ENCODE measurements around the gene RAD51D.
A peak's percentile ranks its signal among the peaks of the same experiment; 100 is the strongest.

The RAD51D gene

DNA sequence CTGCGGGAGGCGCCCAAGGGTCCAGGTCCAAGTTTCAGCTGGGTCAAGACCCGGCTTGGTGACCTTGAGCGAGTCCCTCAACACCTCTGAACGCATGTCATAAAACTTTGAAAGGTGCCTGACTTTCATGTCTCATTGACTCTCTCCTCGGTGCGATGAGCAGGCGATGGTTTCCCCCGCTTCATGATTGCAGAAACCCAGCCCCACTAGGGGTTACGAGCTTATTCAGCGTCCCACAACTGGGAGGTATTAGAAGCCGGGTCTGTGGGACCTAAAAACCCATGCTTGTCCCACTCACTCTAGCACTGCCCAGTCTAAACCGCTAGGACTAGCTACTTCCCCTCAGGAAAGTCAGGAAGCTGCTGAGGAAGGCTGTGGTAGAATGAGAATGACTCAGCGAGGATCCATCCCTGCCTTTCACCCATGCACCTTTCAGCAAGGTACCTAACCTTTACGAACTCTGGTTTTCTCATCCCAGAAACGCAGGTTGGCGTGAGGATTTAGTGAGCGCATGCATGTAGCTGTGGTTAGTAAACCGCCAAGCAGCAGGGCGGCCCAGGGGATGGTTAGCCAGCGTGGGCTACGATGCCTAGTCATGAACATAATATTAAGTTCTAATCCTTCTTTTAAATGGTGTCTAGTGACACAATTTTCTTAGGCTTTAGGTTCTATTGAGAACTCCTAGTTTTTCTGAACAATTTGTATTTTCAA, 29.9 kb downstream of the RAD51D start:
- no peak for DNase-seq

DNA sequence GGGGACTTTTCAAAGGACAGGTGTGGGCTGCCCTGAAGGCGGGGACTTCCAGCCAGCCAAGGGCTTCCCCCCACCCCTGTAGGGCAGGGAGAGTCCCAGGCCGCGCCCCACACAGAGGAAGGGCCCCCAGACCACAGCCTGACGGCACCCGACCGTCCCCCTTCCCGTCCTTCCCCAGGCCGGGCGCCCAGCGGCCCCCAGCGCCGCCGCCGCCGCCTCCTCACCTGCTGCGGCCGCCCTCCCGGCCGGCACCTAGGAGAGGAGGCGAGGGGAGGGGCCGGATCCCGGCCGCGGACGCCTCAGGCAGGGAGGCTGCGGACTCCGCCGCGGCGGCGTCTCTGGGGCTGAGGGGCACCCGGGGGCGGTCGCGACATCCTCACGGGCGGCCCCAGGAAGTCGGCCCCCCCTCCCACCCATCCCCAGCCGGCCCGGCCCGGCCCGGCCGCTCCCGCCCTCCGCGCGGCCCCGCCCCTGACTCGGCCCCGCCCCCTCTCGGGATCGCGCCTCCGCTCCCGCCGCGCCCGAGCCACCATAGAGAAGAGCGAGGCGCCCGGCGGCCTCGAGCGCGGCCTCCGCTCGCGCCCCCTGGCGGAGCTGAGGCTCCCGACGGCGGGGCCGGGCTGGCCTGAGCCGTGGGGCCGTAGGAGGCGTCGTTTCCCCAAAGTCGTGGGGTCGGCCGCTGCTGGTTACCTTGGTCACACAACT, 30.6 kb downstream of the RAD51D start:
- peak; percentile 42 to 69 for DNase-seq

DNA sequence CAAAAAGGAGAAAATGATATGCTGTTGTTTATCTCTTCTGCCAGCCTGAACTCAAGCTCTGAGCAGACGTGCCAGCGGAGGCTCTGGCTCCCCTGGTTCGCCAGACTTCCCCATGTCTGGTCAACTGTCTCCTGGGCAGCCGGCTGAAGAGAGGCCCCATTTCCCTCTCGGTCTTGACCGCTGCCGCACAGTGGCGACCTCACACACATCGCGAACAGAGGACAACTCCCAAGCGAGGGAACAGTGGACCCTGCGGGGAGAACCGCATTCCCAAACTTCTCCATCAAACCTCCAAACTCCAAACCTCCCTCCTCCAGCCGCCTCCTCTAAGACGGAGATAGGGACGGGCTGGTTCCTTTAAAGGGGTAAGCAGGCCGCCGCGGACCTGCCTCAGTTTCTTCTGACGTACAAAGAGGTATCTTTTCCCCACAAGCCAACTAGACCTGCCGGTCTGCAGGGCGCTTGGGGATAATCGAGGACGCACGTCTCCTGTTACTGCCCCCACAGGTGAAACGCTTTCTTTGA, 31.2 kb downstream of the RAD51D start:
- peak in 1 of 2 experiments; percentile 54 for DNase-seq

DNA sequence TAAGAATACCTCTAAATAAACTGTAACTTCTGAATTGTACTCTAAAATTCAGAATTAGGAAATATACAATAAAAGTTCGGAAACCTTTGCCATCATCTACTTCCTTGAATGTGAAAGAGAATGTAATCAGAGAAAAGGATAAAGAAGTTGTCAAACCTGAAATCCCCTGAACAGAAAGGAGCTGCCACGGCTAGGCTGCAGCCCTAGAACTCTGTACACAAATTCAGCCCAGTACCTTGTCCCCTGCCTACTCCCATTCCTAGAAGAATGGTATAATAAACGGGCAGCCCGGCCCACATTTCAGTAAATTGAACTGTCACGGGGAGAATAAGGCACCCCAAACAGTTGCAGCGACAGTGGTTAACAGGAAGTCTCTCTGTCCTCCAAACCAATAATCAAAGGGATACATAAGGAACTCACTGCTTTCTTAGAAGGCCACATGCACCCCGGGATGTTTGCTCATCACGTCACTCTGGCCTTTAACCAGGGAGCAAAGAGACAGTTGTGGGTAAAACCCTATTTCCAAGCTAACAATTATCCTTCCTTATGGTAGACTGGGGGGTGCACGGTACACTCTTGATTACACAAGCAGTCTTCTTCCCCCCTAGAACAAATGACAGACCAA, 31.8 kb downstream of the RAD51D start:
- peak in 1 of 2 experiments; percentile 54 for DNase-seq

DNA sequence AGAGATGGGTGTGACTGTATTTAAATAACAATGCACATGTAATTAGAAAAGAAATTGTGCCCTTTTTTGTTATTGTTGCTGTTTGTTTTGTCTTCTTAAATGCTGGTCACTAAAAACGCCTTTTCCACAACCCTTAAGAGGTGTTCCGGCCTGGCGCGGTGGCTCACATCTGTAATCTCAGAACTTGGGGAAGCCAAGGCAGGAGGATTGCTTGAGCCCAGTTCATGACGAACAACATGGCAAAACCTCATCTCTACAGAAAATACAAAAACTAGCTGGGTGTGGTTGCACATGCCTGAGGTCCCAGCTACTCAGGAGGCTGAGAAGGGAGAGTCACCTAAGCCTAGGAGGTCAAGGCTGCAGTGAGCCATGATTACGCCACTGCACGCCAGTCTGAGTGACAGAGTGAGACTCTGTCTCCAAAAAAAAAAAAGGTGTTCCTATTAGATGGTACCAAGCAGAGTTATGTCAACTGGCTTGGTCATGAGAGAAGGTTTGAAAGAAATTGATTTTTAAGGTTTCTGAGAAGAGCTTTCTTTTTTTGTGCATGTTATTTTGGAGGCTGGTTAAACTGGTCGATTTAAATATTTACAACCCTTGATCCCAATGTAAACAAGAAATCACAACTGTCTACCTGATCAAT, 32.6 kb downstream of the RAD51D start:
- DNase-seq = peak in 1 of 2 experiments; percentile 13

DNA sequence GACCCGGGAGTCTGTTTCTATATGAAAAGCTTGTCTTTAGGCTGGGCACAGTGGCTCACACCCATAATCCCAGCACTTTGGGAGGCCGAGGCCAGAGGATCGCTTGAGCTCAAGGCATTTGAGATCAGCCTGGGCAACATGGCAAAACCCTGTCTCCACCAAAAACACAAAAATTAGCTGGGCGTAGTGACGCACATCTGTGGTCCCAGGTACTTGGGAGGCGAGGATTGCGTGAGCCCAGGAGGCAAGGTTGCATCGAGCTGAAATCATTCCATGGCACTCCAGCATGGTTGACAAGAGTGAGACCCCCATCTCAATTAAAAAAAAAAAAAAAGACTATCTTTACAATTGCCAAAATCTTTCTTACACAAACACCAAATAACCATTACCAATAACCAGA, 33.5 kb downstream of the RAD51D start:
- DNase-seq = no peak

DNA sequence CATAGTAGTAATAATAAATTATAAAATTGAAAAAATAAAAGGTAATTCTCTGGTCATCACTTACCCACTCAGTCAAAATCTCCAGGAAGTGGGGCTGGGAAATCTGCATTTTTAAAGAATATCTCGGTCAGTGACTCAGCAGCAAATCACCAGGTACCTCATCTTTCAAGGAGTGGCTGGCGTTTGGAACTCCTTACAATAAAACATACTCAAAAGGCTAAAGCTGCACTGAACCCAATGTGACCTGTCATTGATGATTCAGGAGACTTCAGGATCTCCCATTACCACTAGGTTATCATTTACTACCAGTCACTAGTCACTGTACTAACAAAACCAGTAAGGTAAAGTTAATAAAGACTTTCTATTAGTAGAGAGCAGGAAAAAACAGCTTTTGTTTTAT, 34.7 kb downstream of the RAD51D start:
- DNase-seq = peak; percentile 56 to 81

DNA sequence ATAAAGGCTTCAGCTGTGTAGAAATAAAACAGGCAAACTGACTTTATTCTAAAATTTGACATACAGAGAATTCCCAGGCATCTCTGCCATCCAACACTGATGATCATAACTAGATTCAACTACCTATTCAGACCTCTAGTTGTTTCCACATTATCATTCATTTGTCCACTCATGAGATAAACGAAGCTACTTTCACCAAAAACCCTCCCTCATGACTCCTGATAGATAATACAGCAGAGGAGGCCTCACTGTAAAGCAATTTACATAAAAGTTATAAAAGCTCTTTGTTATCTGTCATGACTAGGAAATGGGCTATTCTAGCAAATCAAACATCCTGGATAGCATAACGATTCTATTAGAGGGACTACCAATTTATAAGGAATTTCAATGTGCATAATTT, 36.6 kb downstream of the RAD51D start:
- DNase-seq = no peak

DNA sequence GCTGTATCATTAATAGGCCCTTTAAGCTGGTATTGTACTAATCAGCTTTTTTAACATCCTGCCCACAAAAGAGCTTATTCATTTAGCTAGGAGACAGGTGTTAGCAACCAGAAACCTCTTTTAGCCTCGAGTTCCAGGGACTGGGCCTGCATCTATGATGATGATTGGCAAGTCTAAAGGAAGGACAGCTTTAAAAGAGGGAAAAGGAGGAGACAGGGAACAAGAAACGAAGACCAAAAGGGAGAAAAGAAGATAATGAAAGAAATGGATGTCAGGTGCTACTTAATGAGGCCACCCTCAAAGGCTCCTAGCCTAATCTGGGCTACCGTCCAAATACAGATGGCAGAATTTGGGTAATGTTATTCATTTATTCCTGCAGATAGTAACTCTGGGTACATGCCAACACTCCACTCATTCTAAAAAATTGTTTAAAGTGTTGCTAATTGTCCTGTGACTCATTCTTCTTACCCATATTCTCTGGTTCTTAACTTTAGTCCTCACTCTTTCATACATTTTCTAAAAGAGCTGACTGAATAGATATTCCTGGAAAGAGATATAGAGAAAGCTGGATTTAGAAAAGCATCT, 37.5 kb downstream of the RAD51D start:
- peak; percentile 30 to 77 for DNase-seq

DNA sequence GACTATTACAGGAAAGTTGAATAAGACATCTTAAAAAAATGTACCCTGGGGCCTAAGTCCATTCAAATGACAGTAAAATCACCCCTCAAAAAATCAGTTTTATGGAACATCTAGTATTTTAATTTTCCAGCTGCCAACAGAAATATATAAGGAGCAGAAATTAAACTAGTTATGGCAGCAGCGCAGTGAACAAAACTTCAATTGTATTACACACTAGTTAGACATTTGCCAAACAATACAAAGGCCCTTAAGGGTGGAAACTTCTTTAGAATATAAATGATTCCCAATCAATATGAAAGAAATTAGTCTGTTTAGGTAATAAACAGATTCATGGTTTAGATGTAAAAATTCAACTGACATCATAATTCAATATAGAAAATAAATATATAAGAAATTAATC, 38.0 kb downstream of the RAD51D start:
- no peak for DNase-seq

DNA sequence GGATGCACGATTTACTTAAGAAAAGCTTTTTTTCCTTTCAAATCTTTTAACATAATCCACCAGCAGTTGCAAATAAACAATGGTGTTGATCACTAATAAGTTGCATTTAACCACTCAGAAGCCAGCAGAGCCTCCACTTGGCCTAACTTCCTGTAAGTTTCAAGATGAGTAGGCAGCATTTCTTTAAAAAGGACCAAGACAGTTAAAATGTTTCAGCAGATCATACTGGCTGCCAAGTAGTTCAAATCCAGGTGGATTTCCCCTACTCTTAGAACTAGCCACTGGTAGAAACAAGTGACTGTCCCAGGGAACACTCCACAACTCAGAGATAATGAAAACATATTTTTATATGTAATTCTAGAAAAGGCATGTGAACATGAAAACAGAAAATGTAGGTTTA, 39.1 kb downstream of the RAD51D start:
- no peak for DNase-seq

DNA sequence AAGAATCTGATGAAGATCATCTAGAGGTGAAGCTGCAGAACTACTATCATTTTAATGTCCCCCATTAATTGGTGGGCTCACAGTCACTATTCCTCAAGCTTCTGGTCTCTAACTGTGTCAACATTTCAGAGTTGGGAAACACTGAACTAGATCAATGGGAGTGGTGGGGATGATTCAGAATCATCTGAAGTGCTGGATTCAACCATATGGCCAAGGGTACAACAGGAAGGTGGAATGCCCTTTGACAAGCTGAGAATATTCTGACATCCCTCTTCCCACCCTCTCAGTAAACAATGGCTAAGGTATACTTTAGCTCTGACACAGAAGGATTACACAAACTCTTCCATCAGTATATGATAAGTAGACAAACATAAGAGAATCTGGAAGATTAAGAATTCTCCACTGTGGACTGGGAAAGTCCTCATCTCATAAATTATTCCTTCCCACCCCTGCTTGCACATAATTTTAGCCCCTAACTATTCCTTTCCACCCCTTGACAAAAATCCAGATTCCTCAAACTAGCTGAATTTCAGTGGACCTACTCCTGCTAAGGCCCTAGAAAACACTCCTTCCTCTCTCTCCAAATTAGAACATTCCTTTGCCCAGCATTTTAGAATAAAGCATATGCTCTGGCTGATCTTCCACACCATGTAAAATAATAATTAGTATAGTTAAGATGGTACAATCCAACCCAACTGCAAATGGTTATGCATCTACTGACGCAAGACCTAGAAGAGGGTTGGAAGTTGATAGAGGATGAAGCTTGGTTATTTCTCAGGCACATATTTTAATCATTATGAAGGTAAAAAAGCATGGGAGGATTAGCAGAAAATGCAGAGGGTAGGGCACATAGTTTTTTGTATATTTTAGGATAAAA, 39.9 kb downstream of the RAD51D start:
- no peak for DNase-seq

DNA sequence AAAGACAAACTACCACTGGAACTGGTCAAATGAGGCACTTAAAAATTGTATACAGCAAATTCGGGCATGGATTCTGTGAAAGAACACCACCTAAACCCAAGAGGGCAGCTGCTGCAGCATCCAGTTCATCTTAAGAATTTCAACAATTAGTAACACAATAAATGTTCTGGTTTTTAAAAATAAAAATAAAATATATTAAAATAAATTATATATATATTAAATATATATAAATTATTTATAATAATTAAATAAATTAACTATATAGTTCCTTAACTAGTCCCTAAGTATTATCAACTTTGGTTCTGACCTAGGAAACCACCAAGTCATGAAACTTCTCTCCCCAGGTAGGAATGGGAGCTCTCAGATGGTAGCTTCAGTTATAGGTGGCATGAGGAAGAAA, 42.8 kb downstream of the RAD51D start:
- no peak for DNase-seq

DNA sequence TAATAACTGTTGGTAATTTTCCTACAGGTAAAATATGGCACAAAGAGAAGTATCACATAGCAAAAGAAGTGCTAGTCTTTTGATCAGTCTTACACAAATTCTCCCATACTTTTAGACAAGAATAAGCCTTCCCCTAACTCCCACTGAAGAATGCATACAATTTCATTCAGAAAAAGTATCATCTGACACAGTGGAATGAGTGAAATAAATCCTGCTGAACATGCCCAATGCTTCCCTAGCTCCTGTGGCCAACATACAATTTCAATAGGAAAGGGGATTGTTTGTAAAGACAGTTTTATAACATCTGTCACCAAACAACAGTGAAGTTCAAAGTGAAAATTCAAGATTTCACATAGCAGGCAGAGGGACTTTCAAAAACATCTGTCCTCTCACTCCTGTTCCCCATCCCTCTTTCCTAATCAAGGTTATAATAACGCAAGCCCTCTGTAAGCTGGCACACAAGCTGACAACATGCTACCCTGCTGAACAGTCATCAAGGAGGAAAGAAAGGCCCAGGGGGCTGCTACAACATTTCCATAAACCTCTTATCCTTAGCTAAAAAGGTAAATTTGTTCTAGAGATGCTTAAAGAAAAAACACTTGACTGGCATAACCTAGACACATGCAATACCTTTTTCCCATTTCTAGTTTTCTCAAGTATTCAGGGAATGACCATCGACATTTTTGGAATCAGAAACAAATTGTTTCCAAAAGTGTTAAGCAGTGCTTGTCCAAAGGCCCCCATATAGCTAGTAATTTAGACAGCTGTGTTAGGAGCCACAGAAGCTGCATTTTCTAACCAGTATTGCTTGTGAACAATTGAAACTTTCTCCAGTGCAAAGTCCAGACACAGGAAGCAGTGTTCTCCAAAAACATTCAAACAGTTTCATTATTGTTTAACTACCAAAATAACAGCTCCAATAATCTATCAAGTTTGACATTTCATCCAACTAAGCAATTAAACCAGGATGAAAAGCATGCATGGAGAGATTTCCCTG, 44.7 kb downstream of the RAD51D start:
- DNase-seq = no peak

DNA sequence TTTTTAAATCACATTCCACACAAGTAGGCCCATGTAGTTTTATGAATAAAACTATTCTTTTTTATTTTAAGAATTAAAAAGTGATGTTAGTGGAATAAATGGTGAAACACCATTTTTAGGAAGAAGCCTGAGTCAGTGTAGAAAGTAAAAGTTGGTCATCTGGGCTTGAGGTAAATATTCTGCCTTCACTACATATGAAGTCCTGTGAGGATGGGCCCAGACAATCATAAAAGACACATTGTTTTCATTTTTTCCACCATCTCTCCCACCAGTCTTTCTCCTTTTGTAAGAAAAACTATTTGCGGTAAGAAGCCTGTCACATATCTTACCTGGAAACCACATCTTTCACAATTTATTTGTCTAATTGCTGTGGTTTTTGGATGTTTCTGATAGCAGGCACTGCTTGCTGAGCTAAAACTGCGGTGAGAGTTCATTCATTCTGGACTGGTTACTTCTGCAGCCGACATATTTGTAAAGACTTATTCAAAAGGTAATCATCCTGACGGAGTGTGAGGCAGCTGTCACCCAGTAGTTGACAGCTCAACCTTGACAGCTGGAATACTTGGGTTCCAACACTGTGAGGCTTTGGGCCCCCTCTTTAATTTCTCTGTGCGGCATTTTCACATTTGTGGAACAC, 45.6 kb downstream of the RAD51D start:
- no peak for DNase-seq

DNA sequence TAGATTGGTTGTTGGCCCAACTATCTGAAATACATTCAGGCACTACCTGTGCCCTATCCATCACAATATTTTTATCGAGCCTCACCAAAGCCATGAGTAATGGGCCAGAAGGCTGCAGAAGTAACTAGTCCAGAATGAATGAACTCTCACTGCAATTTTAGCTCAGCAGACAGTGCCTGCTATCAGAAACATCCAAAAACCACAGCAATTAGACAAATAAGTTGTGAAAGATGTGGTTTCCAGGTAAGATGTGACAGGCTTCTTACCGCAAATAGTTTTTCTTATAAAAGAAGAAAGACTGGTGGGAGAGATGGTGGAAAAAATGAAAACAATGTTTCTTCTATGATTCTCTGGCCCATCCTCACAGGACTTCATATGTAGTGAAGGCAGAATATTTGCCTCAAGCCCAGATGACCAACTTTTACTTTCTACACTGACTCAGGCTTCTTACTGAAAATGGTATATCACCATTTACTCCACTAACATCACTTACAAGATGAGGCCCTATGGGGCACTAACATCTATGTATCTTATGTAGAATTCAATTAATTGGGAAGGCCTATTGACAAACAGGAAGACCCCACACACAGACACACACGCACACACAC, 46.4 kb downstream of the RAD51D start:
- DNase-seq = no peak

DNA sequence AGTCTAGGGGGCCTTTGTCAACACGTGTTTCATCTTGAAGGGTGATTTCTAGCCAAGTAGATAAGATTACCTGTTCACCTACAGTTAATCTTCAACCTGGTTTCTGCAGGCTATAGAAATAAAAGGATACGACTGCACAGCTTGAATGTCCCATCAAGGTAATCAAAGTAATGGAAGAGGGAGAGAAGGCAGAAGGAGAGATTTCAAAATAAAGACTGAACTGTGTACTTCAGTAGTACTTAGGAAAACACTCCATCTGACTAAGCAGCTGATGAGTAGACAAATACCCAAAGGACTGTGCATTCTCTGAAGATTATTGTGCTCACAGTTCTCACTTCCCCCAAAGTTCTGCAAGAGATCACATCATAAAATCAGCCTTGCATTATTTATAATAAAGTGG, 50.3 kb downstream of the RAD51D start:
- DNase-seq = no peak

DNA sequence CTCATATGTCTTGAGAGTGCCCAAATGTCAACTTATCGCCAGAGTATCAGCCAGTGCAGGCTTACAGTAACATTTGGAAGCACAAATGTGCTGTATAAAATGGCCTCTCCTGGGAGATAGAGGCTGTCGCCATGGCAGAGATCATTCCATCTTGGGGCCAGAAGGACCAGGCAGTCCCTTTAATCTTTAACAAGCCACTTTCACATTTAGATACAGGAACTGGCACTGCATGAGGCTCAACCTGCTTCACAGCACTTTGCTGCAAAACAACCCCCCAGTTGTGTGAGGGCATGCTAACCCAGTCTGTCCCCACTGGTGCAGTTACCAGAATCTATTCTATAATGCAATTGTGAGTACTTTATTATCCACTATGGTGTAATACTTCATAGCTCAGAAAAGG, 51.4 kb downstream of the RAD51D start:
- DNase-seq = no peak

DNA sequence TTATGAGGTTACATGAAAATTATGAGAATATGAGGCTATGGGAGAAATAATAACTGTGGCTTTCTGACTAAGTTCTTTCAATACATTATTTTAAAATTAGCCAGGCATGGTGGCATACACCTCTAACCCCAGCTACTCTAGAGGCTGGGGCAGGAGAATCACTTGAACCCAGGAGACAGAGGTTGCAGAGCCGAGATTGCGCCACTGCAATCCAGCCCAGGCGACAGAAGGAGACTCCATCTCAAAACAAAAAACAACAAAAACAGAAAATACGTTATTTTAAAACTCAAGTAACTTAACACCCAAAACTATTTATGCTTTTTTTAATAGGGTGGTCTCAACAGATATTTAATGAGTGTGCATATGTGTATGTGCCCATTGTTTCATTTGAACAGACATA, 53.8 kb downstream of the RAD51D start:
- DNase-seq = no peak
